IPS-18a (cell line): ENCODE results near the gene DISP2.

Experiments
- H3K27ac ChIP-seq: one replicate; pipeline ENCODE4 v1.5.1; 2013; ENCODE audit warnings: low read length
- H3K27me3 ChIP-seq: one replicate; pipeline ENCODE4 v1.6.1; 2013; ENCODE audit warnings: mild to moderate bottlenecking, low read length; ENCODE audit not compliant: control insufficient read depth, insufficient read depth
- H3K36me3 ChIP-seq: one replicate; pipeline ENCODE4 v1.6.1; 2013; ENCODE audit warnings: low read depth, low read length; ENCODE audit not compliant: control insufficient read depth
- H3K4me1 ChIP-seq: one replicate; pipeline ENCODE4 v1.6.1; 2013; ENCODE audit warnings: low read depth, low read length; ENCODE audit not compliant: control insufficient read depth
- H3K4me3 ChIP-seq: one replicate; pipeline ENCODE4 v1.5.1; 2013; ENCODE audit warnings: low read length
- H3K9ac ChIP-seq: one replicate; pipeline ENCODE4 v1.6.1; 2013; ENCODE audit warnings: mild to moderate bottlenecking, low read length, moderate library complexity
- H3K9me3 ChIP-seq: one replicate; pipeline ENCODE4 v1.6.1; 2013; ENCODE audit warnings: low read depth, low read length; ENCODE audit not compliant: control insufficient read depth

DISP2 gene

DNA sequence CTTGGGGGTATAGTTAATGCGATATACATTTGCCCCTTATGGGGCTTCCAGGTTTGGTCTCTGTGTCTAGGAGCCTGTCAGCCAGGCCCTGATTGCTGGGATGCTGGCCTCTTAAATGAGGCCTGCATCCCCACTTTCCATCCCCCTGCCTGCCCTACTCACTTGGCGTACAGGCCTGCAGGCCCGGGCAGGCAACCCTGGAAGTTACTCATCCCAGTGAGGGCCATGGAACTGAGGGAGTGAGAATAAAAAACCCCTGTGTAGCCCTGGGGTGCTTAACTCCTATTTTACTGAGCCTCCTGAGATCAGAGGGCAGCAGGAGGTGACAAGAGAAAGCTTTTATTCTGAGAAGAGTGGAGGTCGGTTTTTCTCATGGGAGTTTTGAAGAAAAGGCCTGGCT, 2.0 kb downstream of the DISP2 start:
- H3K27me3 ChIP-seq: peaks cover 26% of the 10 kb centered on the region

DNA sequence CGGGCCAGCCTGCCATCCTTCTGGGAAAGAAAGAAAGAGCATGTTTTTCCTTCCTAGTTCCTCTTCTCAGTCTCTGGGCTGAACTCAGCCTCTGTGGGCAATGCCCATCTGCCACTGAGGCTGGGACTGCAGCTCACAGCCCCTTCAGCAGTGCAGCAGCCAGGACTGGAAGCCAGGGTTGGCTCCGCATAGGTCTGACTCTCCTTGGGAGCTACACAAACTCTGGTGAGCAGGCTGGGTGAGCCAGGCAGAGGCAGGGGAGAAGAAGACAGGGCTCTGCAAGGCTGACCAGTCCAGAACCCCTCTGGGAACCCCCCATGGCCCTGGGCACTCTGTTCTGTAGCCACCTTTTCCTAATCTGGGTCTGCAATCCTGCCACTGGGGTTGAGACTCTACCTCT, 3.6 kb downstream of the DISP2 start:
- Histone ChIP-seq H3K27ac (no peak overlapping the region), H3K9me3 (no peaks in the 10 kb centered on the region), H3K4me3 (no peak overlapping the region), H3K9ac (no peak overlapping the region), H3K4me1 (peaks cover 3% of the 10 kb centered on the region), H3K36me3 (no peaks in the 10 kb centered on the region), H3K27me3 (peaks cover 25% of the 10 kb centered on the region)

More for the DNA sequence above, 2.0 kb downstream of the DISP2 start:
- Histone ChIP-seq H3K9me3 (no peaks in the 10 kb centered on the region), H3K4me3 (no peak overlapping the region), H3K4me1 (peaks cover 3% of the 10 kb centered on the region), H3K36me3 (no peaks in the 10 kb centered on the region), H3K27ac (no peak overlapping the region), H3K9ac (no peak overlapping the region)

GRCh38 chr15:40363611-40364010, 5.6 kb downstream of the DISP2 start:
- Histone ChIP-seq H3K27ac (no peak overlapping the region), H3K36me3 (no peaks in the 10 kb centered on the region), H3K9ac (no peak overlapping the region), H3K4me1 (peaks cover 3% of the 10 kb centered on the region), H3K27me3 (peaks cover 30% of the 10 kb centered on the region), H3K4me3 (no peak overlapping the region), H3K9me3 (no peaks in the 10 kb centered on the region)

DNA sequence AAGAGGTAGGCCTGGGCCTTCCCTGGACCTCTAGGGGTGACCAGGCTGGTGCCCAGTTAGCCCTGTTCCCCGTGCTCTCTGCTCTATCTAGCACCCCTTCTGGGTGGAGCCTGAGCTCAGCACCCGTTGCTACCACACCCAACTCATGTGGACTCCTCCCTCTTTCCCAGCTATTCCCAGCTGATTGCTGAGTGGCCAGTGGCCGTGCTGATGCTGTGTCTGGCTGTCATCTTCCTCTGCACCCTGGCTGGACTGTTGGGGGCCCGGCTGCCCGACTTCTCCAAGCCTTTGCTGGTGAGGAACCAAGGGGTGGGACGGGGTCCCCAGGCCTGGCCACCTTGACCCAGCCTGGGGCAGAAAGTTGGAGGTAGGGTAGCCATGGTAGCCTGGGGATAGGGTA, 6.2 kb downstream of the DISP2 start:
- H3K27ac ChIP-seq: no peak overlapping the region
- H3K4me1 ChIP-seq: no peaks in the 10 kb centered on the region
- peaks cover 31% of the 10 kb centered on the region for H3K27me3 ChIP-seq
- H3K36me3 ChIP-seq: no peaks in the 10 kb centered on the region
- no peaks in the 10 kb centered on the region for H3K9me3 ChIP-seq
- H3K4me3 ChIP-seq: no peak overlapping the region
- no peak overlapping the region for H3K9ac ChIP-seq

DNA sequence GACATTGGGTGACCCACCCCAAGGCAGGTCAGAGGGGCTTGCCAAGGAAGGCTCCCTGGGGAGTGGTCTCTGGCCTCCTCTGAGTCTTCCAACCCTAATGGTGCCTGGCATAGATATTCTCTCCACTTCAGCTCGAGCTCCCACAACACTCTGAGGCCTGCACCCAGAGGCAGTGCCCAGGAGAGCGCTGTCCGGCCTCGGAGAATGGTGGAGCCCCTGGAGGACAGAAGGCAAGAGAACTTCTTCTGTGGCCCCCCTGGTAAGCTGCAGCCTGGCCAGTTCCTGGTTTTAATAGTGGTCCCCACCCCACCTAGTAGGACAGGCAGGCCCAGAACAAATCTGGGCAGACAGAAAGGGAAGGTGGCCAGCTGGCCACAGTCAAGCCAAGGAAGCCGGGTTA, 7.0 kb downstream of the DISP2 start:
- H3K36me3 ChIP-seq: no peaks in the 10 kb centered on the region
- H3K9ac ChIP-seq: no peak overlapping the region
- H3K4me1 ChIP-seq: no peaks in the 10 kb centered on the region
- no peak overlapping the region for H3K4me3 ChIP-seq
- no peak overlapping the region for H3K27ac ChIP-seq
- H3K27me3 ChIP-seq: peaks cover 27% of the 10 kb centered on the region
- no peaks in the 10 kb centered on the region for H3K9me3 ChIP-seq

DNA sequence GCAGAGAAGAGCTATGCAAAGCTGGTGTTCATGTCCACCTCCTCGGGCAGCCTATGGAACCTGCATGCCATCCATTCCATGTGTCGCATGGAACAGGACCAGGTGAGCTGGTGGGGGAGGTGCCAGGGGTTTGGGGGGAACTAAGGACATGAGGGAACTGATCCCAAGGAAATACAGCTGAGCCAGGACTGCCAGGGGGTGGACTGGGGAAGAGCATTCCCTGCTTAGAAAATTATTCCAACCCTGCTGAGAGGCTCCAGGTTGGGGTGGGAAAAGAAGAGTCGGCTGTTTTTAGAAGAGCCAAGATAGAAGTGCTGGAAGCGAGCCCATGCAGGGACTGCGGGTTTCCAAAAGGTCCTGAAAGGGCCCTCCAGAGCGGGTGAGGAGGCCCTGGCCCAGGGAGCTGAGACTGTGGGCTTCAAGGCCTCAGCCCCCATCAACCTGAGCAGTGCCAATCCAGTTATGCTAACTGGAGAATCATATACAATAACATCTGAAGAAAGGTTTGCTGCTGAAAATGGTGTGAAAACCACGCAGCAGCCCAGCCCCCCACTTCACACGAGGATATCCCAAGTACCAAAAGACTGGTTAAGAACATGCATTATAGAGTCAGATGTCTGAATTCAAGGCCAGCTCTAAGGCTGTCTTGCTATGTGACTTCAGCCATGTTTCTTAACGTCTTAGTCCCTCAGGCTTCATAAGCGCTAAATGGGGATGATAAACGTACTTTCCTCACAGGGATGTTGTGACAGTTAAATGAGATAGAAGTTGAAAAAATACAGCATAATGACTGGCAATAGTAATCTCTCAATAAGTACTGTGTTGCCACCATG, 7.8 kb downstream of the DISP2 start:
- Histone ChIP-seq H3K9me3 (no peaks in the 10 kb centered on the region), H3K9ac (no peak overlapping the region), H3K27ac (no peak overlapping the region), H3K4me1 (no peaks in the 10 kb centered on the region), H3K36me3 (no peaks in the 10 kb centered on the region), H3K27me3 (peaks cover 30% of the 10 kb centered on the region), H3K4me3 (no peak overlapping the region)

DNA sequence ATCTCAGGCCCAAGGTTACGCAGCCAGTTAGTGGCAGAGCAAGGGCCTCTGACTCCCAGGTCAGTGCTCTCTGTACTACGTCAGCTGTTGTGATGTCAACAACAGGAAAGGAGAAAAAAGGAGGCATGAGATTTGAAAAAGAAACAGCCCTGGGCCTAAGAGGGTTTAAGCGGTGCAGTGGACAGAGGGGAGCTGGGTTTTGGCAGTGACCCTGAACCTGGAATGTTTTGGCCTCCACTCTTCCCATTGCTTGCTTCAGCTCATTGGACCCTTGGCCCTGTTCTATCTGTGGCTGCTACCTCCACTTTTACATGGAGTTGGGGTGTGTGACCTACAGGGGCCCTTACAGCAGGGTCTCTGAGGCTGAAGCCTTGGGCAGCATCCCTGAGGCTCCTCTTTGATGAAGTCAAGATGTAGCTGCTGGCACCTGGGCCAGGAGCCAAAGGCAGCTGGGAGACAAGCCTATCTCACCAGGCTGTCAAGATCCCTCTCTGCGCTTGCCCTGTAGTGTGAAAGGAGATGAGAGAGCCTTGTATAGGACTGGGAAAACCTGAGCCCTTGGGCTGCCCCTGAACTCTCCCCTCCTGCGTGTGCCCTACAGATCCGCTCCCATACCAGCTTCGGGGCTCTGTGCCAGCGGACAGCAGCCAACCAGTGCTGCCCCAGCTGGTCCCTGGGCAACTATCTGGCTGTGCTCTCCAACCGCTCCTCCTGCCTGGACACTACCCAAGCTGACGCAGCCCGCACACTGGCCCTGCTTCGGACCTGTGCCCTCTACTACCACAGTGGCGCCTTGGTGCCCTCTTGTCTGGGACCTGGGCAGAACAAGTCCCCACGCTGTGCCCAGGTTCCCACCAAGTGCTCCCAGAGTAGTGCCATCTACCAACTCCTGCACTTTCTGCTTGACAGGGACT, 8.7 kb downstream of the DISP2 start:
- Histone ChIP-seq H3K4me1 (no peaks in the 10 kb centered on the region), H3K4me3 (no peak overlapping the region), H3K27me3 (peaks cover 30% of the 10 kb centered on the region), H3K9ac (no peak overlapping the region), H3K27ac (no peak overlapping the region), H3K36me3 (no peaks in the 10 kb centered on the region), H3K9me3 (no peaks in the 10 kb centered on the region)

DNA sequence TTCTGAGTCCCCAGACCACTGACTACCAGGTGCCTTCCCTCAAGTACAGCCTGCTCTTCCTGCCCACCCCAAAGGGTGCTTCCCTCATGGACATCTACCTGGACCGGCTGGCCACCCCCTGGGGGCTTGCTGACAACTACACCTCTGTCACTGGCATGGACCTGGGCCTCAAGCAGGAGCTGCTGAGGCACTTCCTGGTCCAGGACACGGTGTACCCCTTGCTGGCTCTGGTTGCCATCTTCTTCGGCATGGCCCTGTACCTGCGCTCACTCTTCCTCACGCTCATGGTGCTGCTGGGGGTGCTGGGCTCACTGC, 9.3 kb downstream of the DISP2 start:
- H3K27ac ChIP-seq: no peak overlapping the region

GRCh38 chr15:40367686-40368611, 9.9 kb downstream of the DISP2 start:
- Histone ChIP-seq H3K9ac (no peak overlapping the region), H3K27me3 (peaks cover 30% of the 10 kb centered on the region), H3K36me3 (no peaks in the 10 kb centered on the region), H3K9me3 (no peaks in the 10 kb centered on the region), H3K4me1 (no peaks in the 10 kb centered on the region), H3K4me3 (peak overlapping the region; percentile 18), H3K27ac (no peak overlapping the region)

More for the DNA sequence above, 9.3 kb downstream of the DISP2 start:
- Histone ChIP-seq H3K4me3 (peak overlapping the region; percentile 18), H3K27me3 (peaks cover 30% of the 10 kb centered on the region), H3K9ac (no peak overlapping the region), H3K4me1 (no peaks in the 10 kb centered on the region), H3K36me3 (no peaks in the 10 kb centered on the region), H3K9me3 (no peaks in the 10 kb centered on the region)

DNA sequence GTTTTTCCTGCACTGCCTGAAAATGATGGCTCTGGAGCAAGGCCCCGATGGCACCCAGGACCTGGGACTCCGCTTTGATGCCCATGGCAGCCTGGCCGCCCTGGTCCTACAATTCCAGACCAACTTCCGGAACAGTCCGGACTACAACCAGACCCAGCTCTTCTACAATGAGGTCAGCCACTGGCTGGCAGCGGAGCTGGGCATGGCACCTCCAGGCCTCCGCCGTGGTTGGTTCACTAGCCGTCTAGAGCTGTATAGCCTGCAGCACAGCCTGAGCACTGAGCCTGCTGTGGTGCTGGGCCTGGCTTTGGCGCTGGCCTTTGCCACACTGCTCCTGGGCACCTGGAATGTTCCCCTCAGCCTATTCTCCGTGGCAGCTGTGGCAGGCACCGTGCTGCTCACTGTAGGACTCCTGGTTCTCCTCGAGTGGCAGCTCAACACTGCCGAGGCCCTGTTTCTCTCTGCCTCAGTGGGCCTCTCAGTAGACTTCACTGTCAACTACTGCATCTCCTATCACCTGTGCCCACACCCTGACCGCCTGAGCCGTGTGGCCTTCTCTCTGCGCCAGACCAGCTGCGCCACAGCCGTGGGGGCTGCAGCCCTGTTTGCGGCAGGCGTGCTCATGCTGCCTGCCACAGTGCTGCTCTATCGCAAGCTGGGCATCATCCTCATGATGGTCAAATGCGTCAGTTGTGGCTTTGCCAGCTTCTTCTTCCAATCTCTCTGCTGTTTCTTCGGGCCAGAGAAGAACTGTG, 10.9 kb downstream of the DISP2 start:
- H3K27me3 ChIP-seq: peaks cover 30% of the 10 kb centered on the region
- H3K36me3 ChIP-seq: no peaks in the 10 kb centered on the region
- no peak overlapping the region for H3K4me3 ChIP-seq
- no peaks in the 10 kb centered on the region for H3K9me3 ChIP-seq
- no peaks in the 10 kb centered on the region for H3K4me1 ChIP-seq
- no peak overlapping the region for H3K9ac ChIP-seq
- H3K27ac ChIP-seq: no peak overlapping the region
